ENCODE results near the gene PRPH2.

The PRPH2 gene

GRCh38 chr6:42696526-42697267 lies 25.7 kb downstream of the PRPH2 start:
- no peak for DNase-seq (ENCODE audit: low spot score)
- TF ChIP-seq CTCF (conservative IDR thresholded peaks at IDR 0.05; ENCODE audit: low read depth), result no peak
- ChIA-PET CTCF (interaction anchor here (0.6 kb wide), 1 partner anchor 33 kb away, joined by 3 read pairs; no protein-coding TSS in a partner anchor), POLR2A (ENCODE audit: low non-redundant PET) (no interaction called here)
- no peak overlapping the region; the same call in 1 of the 2 replicates for H3K27ac ChIP-seq

- H3K27ac ChIP-seq, result peak overlapping the region; percentile 81
- POLR2A ChIA-PET (ENCODE audit: low non-redundant PET), result interaction anchor here (0.6 kb wide), 1 partner anchor 51 kb away, joined by 3 read pairs; the partner anchor contains the start of gene TBCC
- CTCF ChIA-PET, result interaction anchor here (0.7 kb wide), 1 partner anchor 874 kb away, joined by 3 read pairs; no protein-coding TSS in a partner anchor
- peak; percentile 34 for DNase-seq (ENCODE audit: low spot score)
- TF ChIP-seq CTCF (conservative IDR thresholded peaks at IDR 0.05; ENCODE audit: low read depth), result no peak
These were observed 27.8 kb downstream of the PRPH2 start for GRCh38 chr6:42694586-42694985.

- CTCF ChIA-PET, result no interaction called here
- POLR2A ChIA-PET (ENCODE audit: low non-redundant PET), result no interaction called here
- TF ChIP-seq CTCF (conservative IDR thresholded peaks at IDR 0.05; ENCODE audit: low read depth), result no peak
- H3K27ac ChIP-seq, result peak overlapping the region; percentile 81
- no peak for DNase-seq (ENCODE audit: low spot score)
These were observed 28.6 kb downstream of the PRPH2 start for GRCh38 chr6:42693725-42694323.

- H3K27ac ChIP-seq, result no peak overlapping the region
- ChIA-PET CTCF (interaction anchor here (0.6 to 0.9 kb wide), 2 partner anchors 13 to 28 kb away, joined by 4 to 6 read pairs; no protein-coding TSS in a partner anchor), POLR2A (ENCODE audit: low non-redundant PET) (no interaction called here)
- TF ChIP-seq CTCF (conservative IDR thresholded peaks at IDR 0.05; ENCODE audit: low read depth), result no peak
- DNase-seq (ENCODE audit: low spot score), result peak; percentile 68
These were observed 30.1 kb downstream of the PRPH2 start for GRCh38 chr6:42692137-42692911.

GRCh38 chr6:42690872-42691271 lies 31.5 kb downstream of the PRPH2 start:
- POLR2A ChIA-PET (ENCODE audit: low non-redundant PET), result no interaction called here
- no peak for TF ChIP-seq CTCF (conservative IDR thresholded peaks at IDR 0.05; ENCODE audit: low read depth)
- no peak for DNase-seq (ENCODE audit: low spot score)
- CTCF ChIA-PET, result interaction anchor here (0.5 kb wide), 1 partner anchor 70 kb away, joined by 3 read pairs; no protein-coding TSS in a partner anchor
- H3K27ac ChIP-seq, result no peak overlapping the region

GRCh38 chr6:42690151-42690702 lies 32.2 kb downstream of the PRPH2 start:
- peak overlapping the region; percentile 56 for H3K27ac ChIP-seq
- POLR2A ChIA-PET (ENCODE audit: low non-redundant PET), result no interaction called here
- no peak for TF ChIP-seq CTCF (conservative IDR thresholded peaks at IDR 0.05; ENCODE audit: low read depth)
- DNase-seq (ENCODE audit: low spot score), result no peak
- CTCF ChIA-PET, result no interaction called here

Data from RWPE1 (cell line).